NCI-H526 treated with DMSO at 0.1 percent for 48 hours (cell line): ENCODE data around the gene AP1G2.

Experiments
- DNase-seq: peaks from one replicate; lab custom pipeline; 2025; lab: John Stamatoyannopoulos, UW

AP1G2 gene

GRCh38 chr14:23570806-23571483, 3.4 kb upstream of the AP1G2 start:
- DNase-seq = no peak

- no peak for DNase-seq
These were observed 2.0 kb upstream of the AP1G2 start for GRCh38 chr14:23569443-23570151.

DNA sequence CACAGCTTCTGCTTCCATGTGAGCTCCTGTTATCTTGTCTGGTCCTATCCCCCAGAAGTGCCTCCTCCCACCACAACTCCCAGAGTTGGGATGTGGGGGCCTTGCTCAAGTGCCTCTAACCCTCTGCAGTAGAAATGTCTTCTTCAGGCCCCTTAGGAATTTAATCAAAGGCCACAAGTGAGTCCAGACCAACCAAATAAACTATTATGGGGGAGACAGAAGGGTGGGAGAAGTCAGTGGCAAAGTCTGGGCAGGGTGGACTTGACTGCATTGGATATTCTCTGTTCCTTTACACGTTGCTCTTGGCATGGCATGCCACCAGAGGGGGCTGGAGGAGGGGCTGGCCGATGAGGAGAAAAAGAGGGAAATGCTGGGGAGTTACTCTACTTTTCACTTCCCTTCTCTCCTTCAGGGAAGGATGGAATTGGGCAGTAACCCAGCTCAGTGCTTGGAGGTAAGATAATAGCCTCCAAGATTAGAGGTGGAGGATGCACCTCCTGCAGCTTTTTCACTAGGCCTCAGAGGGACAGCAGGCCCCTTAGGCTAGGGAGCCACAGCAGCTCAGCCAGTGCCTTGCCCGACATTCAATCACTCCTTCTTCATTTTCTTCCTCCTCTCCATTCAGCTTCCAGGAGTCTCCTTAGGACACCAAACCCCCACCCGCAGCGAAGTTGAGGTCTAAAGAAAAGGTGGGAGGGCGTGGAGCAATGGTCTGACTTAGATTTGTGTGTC, 1.2 kb upstream of the AP1G2 start:
- DNase-seq = no peak

- no peak for DNase-seq
These were observed 519 bp upstream of the AP1G2 start for GRCh38 chr14:23568021-23568599.

- DNase-seq = no peak
These were observed 809 bp downstream of the AP1G2 start for GRCh38 chr14:23566778-23567185.

DNA sequence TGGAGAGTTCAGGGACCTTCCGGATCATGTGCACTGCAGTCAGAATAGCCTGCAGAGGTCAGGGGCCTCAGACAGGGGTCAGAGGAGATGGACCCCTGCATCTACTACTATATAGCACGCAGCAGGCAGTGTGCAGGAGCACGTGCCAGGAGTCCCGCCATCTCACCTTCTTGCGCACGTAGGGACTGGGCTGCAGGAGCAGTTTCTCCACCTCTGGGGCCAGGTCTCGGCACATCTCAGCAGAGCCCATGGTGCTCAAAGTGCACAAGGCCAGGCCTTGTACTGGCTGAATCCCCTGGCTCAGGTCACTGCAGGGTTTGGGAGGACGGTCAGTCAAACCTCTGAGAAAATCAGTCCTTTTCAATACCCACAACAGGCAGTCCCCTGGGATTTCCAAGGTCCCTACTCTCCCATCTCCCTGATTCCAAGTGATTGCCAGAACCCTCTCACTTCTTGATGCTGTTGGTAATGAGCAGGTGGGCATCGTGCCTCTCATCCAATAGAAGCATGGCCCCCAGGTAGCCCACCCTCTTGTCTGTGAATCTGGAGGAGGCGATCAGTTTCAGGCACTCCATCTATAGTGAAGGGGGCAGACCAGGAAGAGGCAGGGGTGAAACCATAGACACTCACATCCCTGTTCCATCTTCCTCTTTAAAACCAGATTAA, 1.3 kb downstream of the AP1G2 start:
- DNase-seq = no peak

GRCh38 chr14:23565626-23566025, 2.0 kb downstream of the AP1G2 start:
- DNase-seq = no peak

GRCh38 chr14:23564876-23565275, 2.7 kb downstream of the AP1G2 start:
- DNase-seq = no peak

- DNase-seq = no peak
These were observed 3.3 kb downstream of the AP1G2 start for GRCh38 chr14:23564181-23564812.

DNA sequence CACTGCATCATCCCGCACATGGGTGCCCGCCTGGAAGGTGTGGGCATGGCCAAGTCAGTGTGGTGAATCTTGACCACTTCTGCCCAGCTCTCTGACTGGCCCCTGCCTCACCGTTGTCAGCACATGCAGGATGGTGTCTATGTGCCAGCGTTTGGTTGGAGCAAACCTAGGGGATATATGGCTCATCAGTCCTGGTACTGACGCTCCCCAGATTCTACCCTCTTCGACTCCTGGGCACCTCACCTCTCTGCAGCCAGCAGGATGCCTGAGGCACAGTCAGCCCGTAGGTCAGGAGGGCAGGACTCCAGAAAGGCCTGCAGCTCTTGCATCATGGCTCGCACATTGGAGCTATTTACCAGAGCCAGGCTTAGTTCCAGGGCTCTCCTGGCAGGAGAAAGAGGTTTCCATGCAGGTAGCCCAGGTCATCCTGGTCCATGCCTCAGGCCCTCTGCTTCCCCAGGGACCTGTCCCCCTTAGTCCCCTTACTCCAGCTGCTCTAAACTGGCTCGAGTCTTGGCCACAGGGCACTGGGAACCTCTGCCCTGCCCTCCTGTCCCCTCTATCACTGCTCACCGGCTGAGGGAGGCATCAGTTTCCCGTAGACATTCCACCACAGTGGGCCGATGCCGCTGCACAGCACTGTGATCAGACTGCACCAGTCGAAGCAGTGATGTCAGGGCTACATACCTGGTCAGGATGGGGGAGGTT, 4.0 kb downstream of the AP1G2 start:
- no peak for DNase-seq

DNA sequence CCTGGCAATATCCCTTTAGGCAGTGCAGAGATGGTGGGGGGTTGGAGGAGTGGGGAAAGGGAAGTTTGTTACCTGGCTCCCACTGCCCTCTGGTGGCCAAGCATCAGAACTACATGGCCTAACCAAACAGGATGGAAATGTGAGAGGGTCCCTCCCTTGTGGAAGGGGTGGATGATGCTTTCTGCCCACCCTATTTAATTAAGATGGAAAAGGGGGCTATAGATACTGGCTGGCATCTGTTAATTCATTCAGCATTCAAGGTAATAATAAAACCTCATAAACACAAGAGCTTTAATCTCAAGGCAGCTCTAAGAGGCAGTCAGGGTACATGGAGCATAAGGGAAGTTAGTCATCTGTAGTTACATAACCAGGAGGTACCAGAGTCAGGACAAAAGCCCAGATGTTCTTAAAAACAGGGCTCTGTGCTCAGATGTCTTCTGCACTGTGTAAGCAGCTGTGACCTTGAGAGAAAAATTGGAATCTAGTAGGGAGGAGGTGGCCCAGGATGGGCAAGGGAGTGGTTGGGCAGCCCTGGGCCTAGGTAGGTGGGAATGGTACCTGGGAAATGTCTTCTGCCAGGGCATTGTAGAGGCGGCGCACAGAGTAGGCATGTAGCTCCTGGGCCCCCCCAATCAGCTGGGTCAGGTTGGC, 4.6 kb downstream of the AP1G2 start:
- peak; percentile 26 for DNase-seq

GRCh38 chr14:23561873-23562821, 5.4 kb downstream of the AP1G2 start:
- no peak for DNase-seq

DNA sequence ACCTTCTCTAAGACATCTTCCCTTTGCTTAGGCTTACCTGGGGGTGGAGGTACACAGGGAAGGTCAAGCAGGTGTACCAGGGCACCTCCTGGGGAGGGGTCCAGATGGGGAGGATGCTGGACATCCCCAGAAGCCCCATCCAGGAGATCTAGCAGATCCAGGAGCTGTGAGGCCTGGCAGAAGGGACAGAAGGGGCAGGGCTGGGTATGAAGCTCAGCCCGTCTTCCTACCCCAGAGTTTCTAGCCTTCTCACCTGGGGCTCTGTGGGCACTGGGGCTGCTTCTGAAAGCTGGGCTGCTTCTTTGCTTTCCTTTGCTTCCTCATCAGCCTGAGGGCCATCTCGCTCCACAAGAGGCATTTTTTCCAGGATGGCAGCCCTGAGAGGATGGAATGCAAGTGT, 6.3 kb downstream of the AP1G2 start:
- DNase-seq = no peak

- no peak for DNase-seq
These were observed 7.6 kb downstream of the AP1G2 start for GRCh38 chr14:23559926-23560520.

DNA sequence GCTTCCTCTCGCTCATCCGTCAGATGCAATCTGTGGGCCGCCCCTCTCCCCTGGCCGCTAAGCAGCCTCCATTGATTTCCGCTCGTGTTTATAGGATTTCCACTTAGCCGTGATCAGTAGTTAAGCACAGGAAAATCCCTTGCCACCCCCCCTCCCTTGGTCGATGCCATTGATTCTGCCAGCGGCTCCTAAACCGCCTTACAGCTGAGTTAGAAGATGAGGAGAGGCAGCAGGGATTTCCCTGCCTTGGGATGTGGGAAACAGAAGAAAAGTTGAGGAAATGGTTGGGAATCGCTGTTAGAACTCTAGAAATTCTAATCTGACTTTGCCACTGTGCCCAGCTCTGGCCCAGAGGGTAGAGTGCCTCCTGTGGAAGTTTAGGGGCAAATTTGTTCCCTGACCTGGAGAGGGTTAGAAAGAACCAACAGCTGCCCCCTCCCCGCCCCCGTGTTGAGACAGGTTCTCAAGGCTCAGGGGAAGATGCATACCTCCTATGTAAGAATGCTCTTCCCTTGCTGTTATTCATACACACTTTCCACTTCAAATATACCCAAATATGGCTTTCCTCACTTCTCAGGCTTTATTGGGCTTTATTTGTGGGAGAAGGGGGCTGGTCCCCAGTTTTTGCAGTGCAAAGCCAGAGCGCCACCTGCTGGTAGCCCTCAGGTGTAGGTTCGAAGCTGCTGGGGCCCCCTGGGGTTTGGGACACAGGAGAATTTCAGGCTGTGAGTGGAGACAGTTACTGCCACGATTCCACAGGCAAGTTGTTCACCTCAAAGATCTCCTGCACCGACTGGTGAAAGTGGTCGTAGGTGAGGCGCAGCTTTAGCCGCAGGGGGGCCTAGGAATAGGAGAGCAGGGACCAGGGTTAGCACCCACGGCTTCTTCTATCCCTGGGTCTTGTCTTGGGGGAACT, 8.3 kb downstream of the AP1G2 start:
- DNase-seq = no peak

DNA sequence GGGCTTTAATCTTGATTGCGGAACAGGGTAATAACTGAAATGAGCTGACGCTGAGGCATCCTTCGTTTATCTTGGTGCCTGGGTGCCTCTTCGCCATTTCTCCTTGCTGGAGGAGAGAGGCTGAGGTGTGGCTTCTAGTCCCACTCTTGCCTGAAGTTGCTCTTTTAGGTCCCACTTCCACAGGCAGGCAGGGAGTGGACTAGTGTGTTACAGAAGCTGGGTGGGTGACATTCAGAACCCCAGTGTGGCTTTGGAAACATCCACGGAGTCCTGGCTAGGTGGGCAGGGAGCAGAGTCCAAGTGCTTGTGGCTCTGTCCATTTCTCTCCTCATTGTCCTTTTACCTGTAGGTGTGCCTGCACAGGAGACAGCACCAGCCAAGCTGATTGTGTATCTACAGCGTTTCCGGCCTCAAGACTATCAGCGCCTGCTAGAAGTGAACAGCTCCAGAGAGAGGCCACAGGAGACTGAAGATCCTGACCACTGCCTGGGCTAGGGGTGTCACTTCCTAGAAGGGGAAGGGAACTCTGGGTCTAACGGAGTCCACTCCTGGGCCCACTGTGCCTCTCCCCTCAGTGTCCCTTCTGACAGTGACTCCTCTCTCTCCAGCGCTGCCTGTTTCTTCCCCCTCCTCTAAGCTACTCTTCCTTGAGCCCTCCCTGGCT, 9.1 kb downstream of the AP1G2 start:
- DNase-seq = no peak

GRCh38 chr14:23557946-23558345, 9.6 kb downstream of the AP1G2 start:
- DNase-seq = no peak
